Measurements from ENCODE around the gene KPNB1. TPM values are rescaled to one million over a fixed set of nuclear protein-coding genes. Genes with fewer than 3 reads are reported as not detected.
A peak's percentile ranks its signal among the peaks of the same experiment; 100 is the strongest.

KPNB1 gene
- total RNA-seq, 4 donors from 2014 or later: 164 to 205 (median 181) TPM

DNA sequence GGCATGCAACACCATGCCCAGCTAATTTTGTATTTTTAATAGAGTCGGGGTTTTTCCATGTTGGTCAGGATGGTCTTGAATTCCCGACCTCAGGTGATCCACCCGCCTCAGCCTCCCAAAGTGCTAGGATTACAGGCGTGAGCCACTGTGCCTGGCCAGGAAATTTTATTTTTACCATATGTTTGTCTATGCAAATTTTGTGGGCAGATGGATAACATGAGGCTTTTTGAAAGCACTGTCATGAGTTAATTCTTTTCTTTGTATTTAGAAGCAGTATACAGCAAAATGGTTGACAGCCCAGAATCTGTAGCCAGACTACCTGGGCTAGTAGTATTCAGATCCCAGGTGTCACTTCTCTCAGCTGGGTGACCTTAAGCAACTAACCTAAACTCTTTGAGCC, 8.5 kb upstream of the KPNB1 start:
- Histone ChIP-seq H3K9me3 (no peaks in the 10 kb centered on the region), H3K27ac (no peak overlapping the region), H3K4me3 (no peak overlapping the region), H3K4me1 (no peaks in the 10 kb centered on the region), H3K36me3 (peaks cover 0 to 10% (median 0%) of the 10 kb centered on the region in 3 donors), H3K27me3 (no peaks in the 10 kb centered on the region)
- WGBS, 2 donors: 85 to 94% methylated on average over 4 of the region's 4 CpGs
- DNase-seq (ENCODE audit: low spot score in 2 of 2): no peak
- TF ChIP-seq EP300 (IDR thresholded peaks at IDR 0.05) (no peak), POLR2A (IDR thresholded peaks at IDR 0.05) (no peak)
- TF ChIP-seq, protein P1, sequence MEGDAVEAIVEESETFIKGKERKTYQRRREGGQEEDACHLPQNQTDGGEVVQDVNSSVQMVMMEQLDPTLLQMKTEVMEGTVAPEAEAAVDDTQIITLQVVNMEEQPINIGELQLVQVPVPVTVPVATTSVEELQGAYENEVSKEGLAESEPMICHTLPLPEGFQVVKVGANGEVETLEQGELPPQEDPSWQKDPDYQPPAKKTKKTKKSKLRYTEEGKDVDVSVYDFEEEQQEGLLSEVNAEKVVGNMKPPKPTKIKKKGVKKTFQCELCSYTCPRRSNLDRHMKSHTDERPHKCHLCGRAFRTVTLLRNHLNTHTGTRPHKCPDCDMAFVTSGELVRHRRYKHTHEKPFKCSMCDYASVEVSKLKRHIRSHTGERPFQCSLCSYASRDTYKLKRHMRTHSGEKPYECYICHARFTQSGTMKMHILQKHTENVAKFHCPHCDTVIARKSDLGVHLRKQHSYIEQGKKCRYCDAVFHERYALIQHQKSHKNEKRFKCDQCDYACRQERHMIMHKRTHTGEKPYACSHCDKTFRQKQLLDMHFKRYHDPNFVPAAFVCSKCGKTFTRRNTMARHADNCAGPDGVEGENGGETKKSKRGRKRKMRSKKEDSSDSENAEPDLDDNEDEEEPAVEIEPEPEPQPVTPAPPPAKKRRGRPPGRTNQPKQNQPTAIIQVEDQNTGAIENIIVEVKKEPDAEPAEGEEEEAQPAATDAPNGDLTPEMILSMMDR (IDR thresholded peaks at IDR 0.05): no peak

DNA sequence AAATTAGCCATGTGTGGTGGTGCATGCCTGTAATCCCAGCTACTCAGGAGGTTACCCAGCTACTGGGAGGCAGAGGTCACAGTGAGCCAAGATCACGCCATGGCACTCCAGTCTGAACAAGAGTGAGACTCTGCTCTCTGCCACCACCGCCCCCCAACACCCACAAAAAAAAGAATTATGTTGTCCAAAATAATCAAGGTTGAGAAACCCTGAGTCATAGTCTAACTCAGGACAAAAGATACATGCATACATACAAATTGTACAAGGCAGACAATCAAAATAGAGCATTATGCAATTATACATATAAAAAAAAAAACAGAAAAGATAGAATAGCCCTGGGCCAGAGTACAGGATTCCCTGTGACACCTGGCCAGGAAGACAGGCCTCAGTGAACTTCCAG, 6.6 kb upstream of the KPNB1 start:
- H3K9me3 ChIP-seq: no peaks in the 10 kb centered on the region
- DNase-seq (ENCODE audit: low spot score in 2 of 2): no peak
- 84 to 88% methylated on average over 2 of the region's 2 CpGs for WGBS, 2 donors
- no peak for TF ChIP-seq EP300 (IDR thresholded peaks at IDR 0.05)
- TF ChIP-seq, protein P1 (IDR thresholded peaks at IDR 0.05): no peak
- TF ChIP-seq POLR2A (IDR thresholded peaks at IDR 0.05): no peak
- H3K36me3 ChIP-seq: no peaks in the 10 kb centered on the region
- no peaks in the 10 kb centered on the region for H3K27me3 ChIP-seq
- H3K4me3 ChIP-seq: no peak overlapping the region
- peaks cover 0 to 8% (median 2%) of the 10 kb centered on the region in 4 donors for H3K4me1 ChIP-seq
- no peak overlapping the region for H3K27ac ChIP-seq

DNA sequence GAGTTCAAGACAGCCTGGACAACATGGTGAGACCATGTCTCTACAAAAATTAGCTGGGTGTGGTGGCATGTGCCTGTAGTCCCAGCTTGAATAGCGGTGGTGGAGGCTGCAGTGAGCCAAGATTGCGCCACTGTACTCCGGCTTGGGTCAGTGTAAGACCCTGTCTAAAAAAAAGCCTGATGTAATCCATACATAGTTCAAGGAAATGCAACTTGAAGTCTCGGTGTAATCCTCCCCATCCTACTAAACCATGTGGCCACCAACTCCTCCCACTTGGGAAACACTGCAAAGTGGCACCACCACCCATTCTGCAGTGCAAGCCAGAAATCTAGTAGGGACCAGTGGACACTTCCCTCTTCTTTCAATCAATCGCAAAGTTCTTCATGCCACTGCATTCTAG, 5.4 kb upstream of the KPNB1 start:
- H3K4me1 ChIP-seq: peaks cover 0 to 17% (median 9%) of the 10 kb centered on the region in 4 donors
- no peaks in the 10 kb centered on the region for H3K27me3 ChIP-seq
- WGBS, 2 donors: 79 to 81% methylated on average over 5 of the region's 5 CpGs

DNA sequence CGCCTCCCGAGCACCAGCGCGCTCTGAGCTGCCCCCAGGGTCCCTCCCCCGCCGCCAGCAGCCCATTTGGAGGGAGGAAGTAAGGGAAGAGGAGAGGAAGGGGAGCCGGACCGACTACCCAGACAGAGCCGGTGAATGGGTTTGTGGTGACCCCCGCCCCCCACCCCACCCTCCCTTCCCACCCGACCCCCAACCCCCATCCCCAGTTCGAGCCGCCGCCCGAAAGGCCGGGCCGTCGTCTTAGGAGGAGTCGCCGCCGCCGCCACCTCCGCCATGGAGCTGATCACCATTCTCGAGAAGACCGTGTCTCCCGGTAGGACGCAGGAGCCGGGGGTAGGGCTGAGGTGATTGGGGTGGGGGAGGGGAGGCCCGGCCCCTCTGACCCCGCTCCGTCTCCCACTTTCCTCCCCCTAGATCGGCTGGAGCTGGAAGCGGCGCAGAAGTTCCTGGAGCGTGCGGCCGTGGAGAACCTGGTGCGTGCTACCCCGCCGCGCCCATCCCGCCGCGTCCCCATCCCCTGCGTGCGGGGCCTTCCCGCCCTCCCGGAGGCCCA, 329 bp downstream of the KPNB1 start:
- H3K4me1 ChIP-seq: peaks cover 0 to 61% (median 28%) of the 10 kb centered on the region in 4 donors
- peak; percentile 16 to 30 for DNase-seq (ENCODE audit: low spot score in 2 of 2)
- H3K4me3 ChIP-seq: peak overlapping the region; percentile 66 to 97 (median 94)
- peak overlapping the region; percentile 84 to 99 (median 96) for H3K27ac ChIP-seq
- WGBS, 2 donors: 1% methylated on average over 16 to 40 of the region's 48 CpGs
- H3K27me3 ChIP-seq: no peaks in the 10 kb centered on the region
- H3K36me3 ChIP-seq: peaks cover 0 to 34% (median 3%) of the 10 kb centered on the region in 3 donors
- TF ChIP-seq EP300 (IDR thresholded peaks at IDR 0.05) (no peak), POLR2A (IDR thresholded peaks at IDR 0.05) (no peak)
- TF ChIP-seq, protein P1 (IDR thresholded peaks at IDR 0.05): no peak
- no peaks in the 10 kb centered on the region for H3K9me3 ChIP-seq

More for the DNA sequence above, 5.4 kb upstream of the KPNB1 start:
- no peak for TF ChIP-seq EP300 (IDR thresholded peaks at IDR 0.05)
- TF ChIP-seq POLR2A (IDR thresholded peaks at IDR 0.05): no peak
- TF ChIP-seq, protein P1 (IDR thresholded peaks at IDR 0.05): no peak
- H3K9me3 ChIP-seq: no peaks in the 10 kb centered on the region
- no peaks in the 10 kb centered on the region for H3K36me3 ChIP-seq
- H3K4me3 ChIP-seq: no peak overlapping the region
- no peak overlapping the region for H3K27ac ChIP-seq
- DNase-seq (ENCODE audit: low spot score in 2 of 2): no peak

All from tibial nerve (tissue), 4 donors.